H1 (cell line): ENCODE data around the gene TMEM79. TPM values are rescaled to one million over a fixed set of nuclear protein-coding genes. Genes with fewer than 3 reads are reported as not detected.

ENCODE experiments used
- CTCF ChIA-PET: fragments of 300-600 bp; sonication (Branson Sonifier 250); formaldehyde crosslinking; loops from one replicate; lab custom pipeline; 2021; ENCODE audit not compliant: partially characterized antibody; lab: Charles Lee
- POLR2A ChIA-PET: fragments of 300-600 bp; sonication (Branson Sonifier 250); formaldehyde crosslinking; loops from one replicate; lab custom pipeline; 2021; ENCODE audit warnings: inconsistent platforms; ENCODE audit not compliant: partially characterized antibody; lab: Charles Lee
- DNase-seq, 2 experiments: peaks; one replicate each; pipeline versions ENCODE4 v3.0.0 to v3.0.0-alpha.2; 2010 to 2022; ENCODE audit warnings: low spot score in 2 of 2, low read depth in 1 of 2, mixed read lengths in 1 of 2
- FAIRE-seq: peaks from 2 replicates; lab custom pipeline; 2011; peaks lifted over from hg19 to GRCh38; lab: Jason Lieb, UNC
- H2AFZ ChIP-seq: 2 replicates; pipeline ENCODE4 v1.8.1; 2012; ENCODE audit warnings: low read length, inconsistent platforms
- H2AK5ac ChIP-seq: 2 replicates; pipeline ENCODE4 v1.6.1; 2013; ENCODE audit warnings: low read depth, low read length
- H2BK120ac ChIP-seq: replicated peaks from 2 replicates; pipeline ENCODE3; 2013; ENCODE audit warnings: low read depth, low read length, inconsistent platforms
- H2BK12ac ChIP-seq: 2 replicates; pipeline ENCODE4 v1.6.1; 2013; ENCODE audit warnings: low read depth, low read length
- H2BK15ac ChIP-seq: 2 replicates; pipeline ENCODE4 v1.6.1; 2013; ENCODE audit warnings: low read length
- H2BK20ac ChIP-seq: 2 replicates; pipeline ENCODE4 v1.6.1; 2013; ENCODE audit warnings: low read length
- H2BK5ac ChIP-seq: 2 replicates; pipeline ENCODE4 v1.6.1; 2013; ENCODE audit warnings: low read depth, low read length
- H3K14ac ChIP-seq: 2 replicates; pipeline ENCODE4 v1.6.1; 2013; ENCODE audit warnings: inconsistent platforms; ENCODE audit not compliant: insufficient read length
- H3K18ac ChIP-seq: 2 replicates; pipeline ENCODE4 v1.6.1; 2013; ENCODE audit warnings: low read length; ENCODE audit errors: extremely low read depth
- H3K23ac ChIP-seq: 2 replicates; pipeline ENCODE4 v1.6.1; 2013; ENCODE audit warnings: inconsistent platforms; ENCODE audit not compliant: insufficient read length
- H3K23me2 ChIP-seq: 2 replicates; pipeline ENCODE4 v1.6.1; 2013; ENCODE audit warnings: low read depth, low read length
- H3K27ac ChIP-seq: 2 replicates; pipeline ENCODE4 v1.6.1; 2011; ENCODE audit warnings: low read depth, low read length, inconsistent platforms
- H3K27me3 ChIP-seq, 4 experiments: replicated peaks in 1 of 4; 1 replicate in 1 of 4; 2 replicates in 3 of 4; pipeline versions ENCODE4 v1.6.1 to v1.8.1; 2011 to 2013; ENCODE audit warnings: low read length in 3 of 4, mild to moderate bottlenecking in 3 of 4, inconsistent platforms in 2 of 4, mixed read lengths in 2 of 4, moderate library complexity in 1 of 4; ENCODE audit not compliant: control insufficient read depth in 3 of 4, insufficient read depth in 3 of 4; ENCODE audit errors: extremely low read depth in 1 of 4
- H3K36me3 ChIP-seq, 4 experiments: 2 replicates each; pipeline versions ENCODE4 v1.6.1 to v1.8.1; 2011 to 2013; ENCODE audit warnings: mild to moderate bottlenecking in 4 of 4, low read length in 3 of 4, moderate library complexity in 2 of 4, control low read depth in 1 of 4, inconsistent platforms in 1 of 4; ENCODE audit not compliant: insufficient read depth in 4 of 4, control insufficient read depth in 2 of 4
- H3K4ac ChIP-seq: replicated peaks from 2 replicates; pipeline ENCODE3; 2013; ENCODE audit warnings: low read length, low read depth, mixed read lengths, inconsistent platforms; ENCODE audit not compliant: insufficient read length
- H3K4me1 ChIP-seq, 4 experiments: replicated peaks in 1 of 4; 1 replicate in 1 of 4; 2 replicates in 3 of 4; pipeline versions ENCODE4 v1.6.1 to v1.8.1; 2011 to 2013; ENCODE audit warnings: low read length in 3 of 4, inconsistent platforms in 2 of 4, mixed read lengths in 1 of 4; ENCODE audit not compliant: insufficient read depth in 4 of 4, control insufficient read depth in 3 of 4
- H3K4me2 ChIP-seq, 2 experiments: 2 replicates each; pipeline versions ENCODE4 v1.6.1 to v1.8.1; 2011 to 2013; ENCODE audit warnings: low read depth in 2 of 2, low read length in 2 of 2, control low read depth in 1 of 2, inconsistent platforms in 1 of 2, mild to moderate bottlenecking in 1 of 2; ENCODE audit not compliant: insufficient read depth in 1 of 2
- H3K4me3 ChIP-seq, 4 experiments: fragments of 200-600, 300-600 bp in 1 of 4; sonication (generic), shearing (Covaris generic), sonication (Bioruptor Twin) in 1 of 4; 2 replicates each; pipeline versions ENCODE4 v1.5.1 to v1.8.1; 2011 to 2016; ENCODE audit warnings: low read length in 4 of 4, low read depth in 3 of 4, control low read depth in 2 of 4, inconsistent platforms in 2 of 4, mild to moderate bottlenecking in 2 of 4, mixed read lengths in 1 of 4, moderate library complexity in 1 of 4; ENCODE audit not compliant: insufficient read depth in 2 of 4; ENCODE audit errors: extremely low read depth in 1 of 4
- H3K56ac ChIP-seq: replicated peaks from 2 replicates; pipeline ENCODE3; 2013; ENCODE audit warnings: low read depth, mild to moderate bottlenecking, mixed read lengths, low read length, inconsistent platforms; ENCODE audit not compliant: insufficient read length
- H3K79me1 ChIP-seq: 2 replicates; pipeline ENCODE4 v1.6.1; 2013; ENCODE audit warnings: low read depth, low read length, control low read depth
- H3K79me2 ChIP-seq, 2 experiments: 2 replicates each; pipeline versions ENCODE4 v1.6.1 to v1.8.1; 2012 to 2013; ENCODE audit warnings: low read length in 2 of 2, mild to moderate bottlenecking in 2 of 2, inconsistent platforms in 1 of 2; ENCODE audit not compliant: insufficient read depth in 2 of 2, control insufficient read depth in 1 of 2
- H3K9ac ChIP-seq, 4 experiments: replicated peaks in 1 of 4; 1 replicate in 1 of 4; 2 replicates in 3 of 4; pipeline versions ENCODE4 v1.6.1 to v1.8.1; 2011 to 2013; ENCODE audit warnings: low read depth in 3 of 4, low read length in 3 of 4, control low read depth in 2 of 4, mild to moderate bottlenecking in 2 of 4, moderate library complexity in 2 of 4, inconsistent platforms in 1 of 4; ENCODE audit errors: extremely low read depth in 1 of 4
- H3K9me3 ChIP-seq, 2 experiments: 2 replicates each; pipeline versions ENCODE4 v1.6.1 to v1.8.1; 2012 to 2013; ENCODE audit warnings: mild to moderate bottlenecking in 2 of 2, moderate library complexity in 2 of 2, control low read depth in 1 of 2, inconsistent platforms in 1 of 2, low read depth in 1 of 2, low read length in 1 of 2, mixed read lengths in 1 of 2; ENCODE audit not compliant: insufficient read depth in 2 of 2
- H4K20me1 ChIP-seq, 2 experiments: replicated peaks in 1 of 2; 2 replicates each; pipeline versions ENCODE3 to v1.8.1; 2011 to 2013; ENCODE audit warnings: inconsistent platforms in 2 of 2, low read length in 2 of 2, mild to moderate bottlenecking in 1 of 2; ENCODE audit not compliant: insufficient read depth in 2 of 2, control insufficient read depth in 1 of 2
- H4K5ac ChIP-seq: 2 replicates; pipeline ENCODE4 v1.6.1; 2013; ENCODE audit warnings: low read length, low read depth, mixed read lengths, inconsistent platforms; ENCODE audit not compliant: insufficient read length
- H4K8ac ChIP-seq: 2 replicates; pipeline ENCODE4 v1.8.0; 2013; ENCODE audit warnings: mild to moderate bottlenecking, moderate library complexity, low read length, inconsistent platforms; ENCODE audit not compliant: insufficient read depth; ENCODE audit errors: extremely low read depth
- H4K91ac ChIP-seq: replicated peaks from 2 replicates; pipeline ENCODE3; 2013; ENCODE audit warnings: low read length, mixed read lengths, inconsistent platforms; ENCODE audit not compliant: insufficient read length
- CTCF ChIP-seq, 3 experiments: IDR thresholded peaks; 1 replicate in 2 of 3; 2 replicates in 1 of 3; pipeline versions ENCODE4 v1.5.1 to v1.6.1; 2011; ENCODE audit warnings: low read length in 3 of 3, mild to moderate bottlenecking in 3 of 3, inconsistent platforms in 2 of 3, low read depth in 1 of 3, moderate library complexity in 1 of 3; ENCODE audit not compliant: insufficient read depth in 1 of 3; ENCODE audit errors: control extremely low read depth in 1 of 3
- GTF2F1 ChIP-seq: IDR thresholded peaks from 2 replicates; pipeline ENCODE4 v1.6.1; 2012; ENCODE audit warnings: low read depth, low read length, improper control_type of control experiment, borderline replicate concordance
- JUND ChIP-seq: IDR thresholded peaks from 2 replicates; pipeline ENCODE4 v1.6.1; 2011; ENCODE audit warnings: mild to moderate bottlenecking, improper control_type of control experiment, low read length
- POLR2A ChIP-seq, 2 experiments: IDR thresholded peaks; 1 replicate in 1 of 2; 2 replicates in 1 of 2; pipeline ENCODE4 v1.6.1; 2011; ENCODE audit warnings: low read depth in 2 of 2, low read length in 2 of 2, mild to moderate bottlenecking in 2 of 2; ENCODE audit errors: control extremely low read depth in 1 of 2
- WGBS, 2 experiments: shearing (Covaris generic) in 1 of 2; methylation state at CpG; one replicate each; pipeline versions ENCODE4 v1.1.6 to v1.1.7; 2013 to 2015; ENCODE audit warnings: low lambda C conversion rate in 2 of 2, mixed read lengths in 2 of 2, inconsistent platforms in 1 of 2, low coverage in 1 of 2, missing lambda C conversion rate in 1 of 2; ENCODE audit not compliant: insufficient replicate concordance in 2 of 2, insufficient coverage in 1 of 2, insufficient read length in 1 of 2; ENCODE audit errors: extremely low coverage in 1 of 2, missing lambda C conversion rate in 1 of 2; 5-methylcytosine and 5-hydroxymethylcytosine counted together
- polyA plus RNA-seq, 7 experiments: library from polyadenylated mRNA; depleted of rRNA in 3 of 7; stranded (reverse) in 5 of 7; unstranded in 2 of 7; fragments of >200 nt in 5 of 7; fragments of 200-250 nt in 2 of 7; gene quantifications; 1 replicate in 5 of 7; 2 replicates in 1 of 7; 4 replicates in 1 of 7; pipeline versions ENCODE4 v1.2.1 to v1.2.3, GENCODE V29; 2011 to 2013; ENCODE audit warnings: missing spikeins in 2 of 7, mixed read lengths in 2 of 7
- total RNA-seq: library from RNA; stranded (reverse); fragmentation: NEBNext Ultra II Directional; extraction: Animal tissue kit (Norgen Biotek cat#: 25700); gene quantifications from 2 replicates; pipeline ENCODE4 v1.2.1, GENCODE V29; 2021

TMEM79 gene
- total and polyA plus RNA-seq, 2 of the 8 experiments (the other 6 are each of a cell fraction or from before 2014, with no cell fraction given) = 2.1 to 2.3 TPM

GRCh38 chr1:156266051-156266450 is 18.1 kb upstream of the TMEM79 start:
- H2BK15ac ChIP-seq = no peak overlapping the region
- H4K20me1 ChIP-seq = peaks cover 0 to 6% of the 10 kb centered on the region in 2 experiments
- H3K18ac ChIP-seq = no peak overlapping the region
- H4K91ac ChIP-seq = no peak overlapping the region
- H3K4me2 ChIP-seq = no peak overlapping the region
- no peaks in the 10 kb centered on the region for H3K79me1 ChIP-seq
- CTCF ChIA-PET = interaction anchor here (0.8 kb wide), 1 partner anchor 181 kb away, joined by 4 read pairs; no protein-coding TSS in a partner anchor
- TF ChIP-seq JUND (no peak), GTF2F1 (no peak), POLR2A (IDR thresholded peaks at IDR 0.05; ENCODE audit: control extremely low read depth in 1 of 2, low read depth in 2 of 2, low read length in 2 of 2) (0 out of 3 replicates have a peak, but pooled peaks of 1 of the 2 experiments have one; percentile 4), CTCF (IDR thresholded peaks at IDR 0.05; ENCODE audit: control extremely low read depth in 1 of 3, insufficient read depth in 1 of 3, low read depth in 1 of 3, low read length in 3 of 3) (no peak)
- H2AK5ac ChIP-seq = no peak overlapping the region
- no peak overlapping the region for H3K23ac ChIP-seq
- H3K23me2 ChIP-seq = no peaks in the 10 kb centered on the region
- no peak overlapping the region for H3K4me3 ChIP-seq
- H4K5ac ChIP-seq = no peak overlapping the region
- H3K9ac ChIP-seq = no peak overlapping the region
- H2BK12ac ChIP-seq = no peak overlapping the region
- no peak overlapping the region for H2AFZ ChIP-seq
- no peak overlapping the region for H2BK120ac ChIP-seq
- H3K27ac ChIP-seq = no peak overlapping the region
- no peak overlapping the region for H3K4ac ChIP-seq
- POLR2A ChIA-PET = no interaction called here
- no peak for DNase-seq
- no peaks in the 10 kb centered on the region for H3K27me3 ChIP-seq
- peaks cover 0 to 2% of the 10 kb centered on the region in 2 experiments; a peak in 1 of 4 replicates for H3K9me3 ChIP-seq
- H3K14ac ChIP-seq = no peak overlapping the region
- H4K8ac ChIP-seq = no peak overlapping the region
- FAIRE-seq = no peak
- no peak overlapping the region for H2BK5ac ChIP-seq
- no peak overlapping the region for H3K56ac ChIP-seq
- H3K4me1 ChIP-seq = no peaks in the 10 kb centered on the region
- no peaks in the 10 kb centered on the region for H3K79me2 ChIP-seq
- WGBS, 2 experiments = 96% methylated on average over 13 of the region's 13 CpGs; no CpG with 5 or more reads in 1 of the 2 experiments
- H2BK20ac ChIP-seq = no peak overlapping the region
- H3K36me3 ChIP-seq = peaks cover 41 to 82% (median 73%) of the 10 kb centered on the region in 4 experiments
